ENCODE data around the gene TMEM272. TPM values are rescaled to one million over a fixed set of nuclear protein-coding genes. Genes with fewer than 3 reads are reported as not detected.

The TMEM272 gene
- total and polyA plus RNA-seq, 2 of the 13 experiments (the other 11 are each of a cell fraction or from before 2014, with no cell fraction given): 0.37 to 0.62 TPM

GRCh38 chr13:51784097-51784496 lies 60.9 kb downstream of the TMEM272 start (continued):
- no peak for TF ChIP-seq GMEB1 (CRISPR knock-in tag; IDR thresholded peaks at IDR 0.05; ENCODE audit: borderline replicate concordance)
- no peak for TF ChIP-seq CBX2 (IDR thresholded peaks at IDR 0.05; ENCODE audit: low read depth, low read length)
- TF ChIP-seq CBX2 (CRISPR knock-in tag; IDR thresholded peaks at IDR 0.05; ENCODE audit: low read depth): no peak
- no peak for TF ChIP-seq ARID3A (IDR thresholded peaks at IDR 0.05; ENCODE audit: low read depth, low read length)

GRCh38 chr13:51783428-51784094 lies 61.4 kb downstream of the TMEM272 start:
- intact Hi-C loops (cut with micrococcal nuclease; ENCODE audit: unreplicated experiment) (loop anchor here (5.0 kb wide), 1 partner anchor 346 kb away; no protein-coding TSS in a partner anchor), in situ Hi-C loops (cut with HindIII; ENCODE audit: extremely low pct_ligation_motif_present, low pct_unique_long_range_greater_than_20kb) (no loop called here)
- ATAC-seq: no peak
- Histone ChIP-seq H3K4me3 (replicated peaks in 1 of 3; ENCODE audit: insufficient read depth in 1 of 3, low read depth in 2 of 3, low read length in 3 of 3) (no peak overlapping the region), H4K20me1 (ENCODE audit: insufficient read depth, low read length) (no peaks in the 10 kb centered on the region), H3K27me3 (ENCODE audit: control insufficient read depth in 1 of 2, insufficient read depth in 2 of 2, low read length in 2 of 2) (no peaks in the 10 kb centered on the region), H3K4me2 (ENCODE audit: low read depth, low read length) (no peak overlapping the region), H3K4me1 (ENCODE audit: insufficient read depth, low read length) (peaks cover 19% of the 10 kb centered on the region), H3K79me2 (ENCODE audit: insufficient read depth, low read length) (no peaks in the 10 kb centered on the region), H3K36me3 (replicated peaks in 1 of 2; ENCODE audit: control insufficient read depth in 1 of 2, insufficient read depth in 2 of 2, low read length in 2 of 2) (no peaks in the 10 kb centered on the region), H3K27ac (ENCODE audit: extremely low read length, insufficient read depth, low read length) (no peak overlapping the region), H3K9me3 (ENCODE audit: low read length) (no peaks in the 10 kb centered on the region), H3K9ac (ENCODE audit: insufficient read depth, low read depth, low read length) (no peak overlapping the region), H2AFZ (ENCODE audit: low read length) (no peak overlapping the region)
- DNase-seq (ENCODE audit: low spot score): no peak
- POLR2A ChIA-PET: interaction anchor here (2.4 kb wide), 1 partner anchor 331 kb away, joined by 8 read pairs; the partner anchor contains the start of gene INTS6
- FAIRE-seq: no peak
- TF ChIP-seq ZNF17 (CRISPR knock-in tag; IDR thresholded peaks at IDR 0.05): no peak
- TF ChIP-seq ZBTB7B (CRISPR knock-in tag; IDR thresholded peaks at IDR 0.05): no peak
- TF ChIP-seq MED1 (CRISPR knock-in tag; IDR thresholded peaks at IDR 0.05): no peak
- TF ChIP-seq CBX1 (IDR thresholded peaks at IDR 0.05; ENCODE audit: low read depth): no peak
- no peak for TF ChIP-seq ETV6 (CRISPR knock-in tag; conservative IDR thresholded peaks at IDR 0.05)
- TF ChIP-seq AKAP8 (CRISPR knock-in tag; IDR thresholded peaks at IDR 0.05): no peak
- no peak for TF ChIP-seq RFXANK (CRISPR knock-in tag; IDR thresholded peaks at IDR 0.05)
- CTCF ChIA-PET (ENCODE audit: low intra/inter-chr PET ratio, low total read pairs): no interaction called here
- WGBS (ENCODE audit: low lambda C conversion rate): 89% methylated on average over 9 of the region's 9 CpGs
- no TSS peak for BruUV-seq (replicated peaks)

All from HepG2 (cell line).